GM23338 (cell line): Measurements from ENCODE around the gene PRTFDC1. TPM values are rescaled to one million over a fixed set of nuclear protein-coding genes. Genes with fewer than 3 reads are reported as not detected.

Experiments used
- ATAC-seq: fragments of 200-7000 bp; cut with Tn5 transposase; 3 replicates; pipeline ENCODE4 v1.9.1; 2020
- DNase-seq: peaks from one replicate; pipeline ENCODE4 v3.0.0-alpha.2; 2015; ENCODE audit warnings: low spot score
- H2AFZ ChIP-seq: fragments of 200-600 bp; sonication (generic); 2 replicates; pipeline ENCODE4 v1.8.0; 2016; ENCODE audit warnings: antibody characterized with exemption, mild to moderate bottlenecking, moderate library complexity
- H3F3A ChIP-seq: fragments of 200-600 bp; sonication (generic); replicated peaks from 2 replicates; pipeline ENCODE4 v1.8.0; 2017; ENCODE audit warnings: antibody characterized with exemption, mixed run types, low read depth
- H3K27ac ChIP-seq: fragments of 200-600 bp; sonication (generic); 2 replicates; pipeline ENCODE4 v1.6.1; 2016; ENCODE audit warnings: low read depth
- H3K27me3 ChIP-seq: fragments of 200-600 bp; sonication (generic); 2 replicates; pipeline ENCODE4 v1.8.0; 2016; ENCODE audit warnings: mild to moderate bottlenecking, mixed run types, moderate library complexity; ENCODE audit not compliant: insufficient read depth
- H3K36me3 ChIP-seq: fragments of 200-600 bp; sonication (generic); 2 replicates; pipeline ENCODE4 v1.8.0; 2016; ENCODE audit warnings: mild to moderate bottlenecking; ENCODE audit not compliant: insufficient read depth
- H3K4me1 ChIP-seq: fragments of 200-600 bp; sonication (generic); 2 replicates; pipeline ENCODE4 v1.8.0; 2016; ENCODE audit warnings: mild to moderate bottlenecking, moderate library complexity; ENCODE audit not compliant: insufficient read depth
- H3K4me2 ChIP-seq: fragments of 200-600 bp; sonication (generic); 2 replicates; pipeline ENCODE4 v1.7.1; 2017; ENCODE audit warnings: mixed run types
- H3K4me3 ChIP-seq: fragments of 200-600 bp; sonication (generic); 2 replicates; pipeline ENCODE4 v1.6.1; 2016; ENCODE audit warnings: mixed run types
- H3K79me2 ChIP-seq: fragments of 200-600 bp; sonication (generic); replicated peaks from 2 replicates; pipeline ENCODE4 v1.8.0; 2017; ENCODE audit warnings: mild to moderate bottlenecking; ENCODE audit not compliant: insufficient read depth
- H3K9me2 ChIP-seq: fragments of 200-600 bp; sonication (generic); 2 replicates; pipeline ENCODE4 v1.8.0; 2017; ENCODE audit not compliant: insufficient read depth
- H4K20me1 ChIP-seq: fragments of 200-600 bp; sonication (generic); replicated peaks from 2 replicates; pipeline ENCODE4 v1.8.0; 2017; ENCODE audit warnings: mild to moderate bottlenecking; ENCODE audit not compliant: insufficient read depth
- H3K27ac Mint-ChIP-seq: 2 replicates; pipeline ENCODE4 v1.8.0; 2020; ENCODE audit warnings: inconsistent platforms, mild to moderate bottlenecking, moderate library complexity, mixed read lengths
- H3K27me3 Mint-ChIP-seq: 3 replicates; pipeline ENCODE4 v1.8.0; 2022; ENCODE audit warnings: low read depth, mild to moderate bottlenecking, moderate library complexity, mixed read lengths, inconsistent platforms; ENCODE audit not compliant: insufficient read depth, poor library complexity
- H3K36me3 Mint-ChIP-seq: 3 replicates; pipeline ENCODE4 v1.8.0; 2021; ENCODE audit warnings: low read depth, mild to moderate bottlenecking, inconsistent platforms, moderate library complexity, mixed read lengths
- H3K4me1 Mint-ChIP-seq: 3 replicates; pipeline ENCODE4 v1.8.0; 2020; ENCODE audit warnings: mild to moderate bottlenecking, inconsistent platforms, mixed read lengths
- H3K4me3 Mint-ChIP-seq: 3 replicates; pipeline ENCODE4 v1.8.0; 2021; ENCODE audit warnings: moderate library complexity, mild to moderate bottlenecking, inconsistent platforms, mixed read lengths
- H3K9me3 Mint-ChIP-seq: 3 replicates; pipeline ENCODE4 v1.8.0; 2020; ENCODE audit warnings: moderate library complexity, mild to moderate bottlenecking, inconsistent platforms, mixed read lengths
- CREB1 ChIP-seq: fragments of 250-450 bp; sonication (Bioruptor Pico); IDR thresholded peaks from 2 replicates; pipeline ENCODE4 v1.5.0; 2020; ENCODE audit warnings: low read depth, mild to moderate bottlenecking, moderate library complexity
- EZH2 ChIP-seq: fragments of 200-600 bp; sonication (generic); IDR thresholded peaks from one replicate; pipeline ENCODE4 v1.8.0; 2017; ENCODE audit warnings: antibody characterized with exemption, mild to moderate bottlenecking, low read depth; ENCODE audit not compliant: unreplicated experiment
- EZH2phosphoT487 ChIP-seq: fragments of 200-600 bp; sonication (generic); IDR thresholded peaks from one replicate; pipeline ENCODE4 v1.8.1; 2018; ENCODE audit warnings: antibody characterized with exemption; ENCODE audit not compliant: unreplicated experiment
- JUNB ChIP-seq: IDR thresholded peaks from one replicate; pipeline ENCODE4 v1.6.1; 2016; ENCODE audit warnings: antibody characterized with exemption; ENCODE audit not compliant: unreplicated experiment
- NANOG ChIP-seq: IDR thresholded peaks from 2 replicates; pipeline ENCODE4 v1.6.1; 2016; ENCODE audit warnings: antibody characterized with exemption, borderline replicate concordance
- POLR2AphosphoS5 ChIP-seq: IDR thresholded peaks from 2 replicates; pipeline ENCODE4 v1.6.1; 2016; ENCODE audit warnings: antibody characterized with exemption, low read depth
- STAT1 ChIP-seq: IDR thresholded peaks from one replicate; pipeline ENCODE4 v1.6.1; 2016; ENCODE audit warnings: antibody characterized with exemption; ENCODE audit not compliant: unreplicated experiment
- ZNF114 ChIP-seq: fragments of 250-450 bp; sonication (Bioruptor Pico); IDR thresholded peaks from 2 replicates; pipeline ENCODE4 v1.5.0; 2020; ENCODE audit warnings: mild to moderate bottlenecking, moderate library complexity
- ZNF331 ChIP-seq: fragments of 250-450 bp; sonication (Bioruptor Pico); IDR thresholded peaks from 2 replicates; pipeline ENCODE4 v1.5.0; 2020; ENCODE audit warnings: low read depth, mild to moderate bottlenecking, moderate library complexity
- polyA plus RNA-seq: library from polyadenylated mRNA; unstranded; fragments of >200 nt; fragmentation: Nextera tagmentation; extraction: Ambion mirVana; gene quantifications from 2 replicates; pipeline ENCODE4 v1.2.1, GENCODE V29; 2016
- total RNA-seq: library from RNA; depleted of rRNA; stranded (reverse); fragments of >200 nt; shearing (Covaris generic); gene quantifications from 2 replicates; pipeline ENCODE4 v1.2.3, GENCODE V29; 2014
- TF ChIP-seq, protein P1 (sequence below), 2 experiments: fragments of 200-600 bp in 1 of 2; sonication (generic) in 1 of 2; conservative IDR thresholded peaks; 2 replicates each; pipeline versions ENCODE4 v1.5.1 to v1.6.1; 2016 to 2017; ENCODE audit warnings: antibody characterized with exemption in 2 of 2, low read depth in 2 of 2, mild to moderate bottlenecking in 2 of 2, moderate library complexity in 1 of 2
- TF ChIP-seq, protein P2 (sequence below): IDR thresholded peaks from one replicate; pipeline ENCODE4 v1.6.1; 2018; ENCODE audit warnings: antibody characterized with exemption; ENCODE audit not compliant: unreplicated experiment
- TF ChIP-seq, protein P3 (sequence below): fragments of 250-450 bp; sonication (Bioruptor Pico); IDR thresholded peaks from 2 replicates; pipeline ENCODE4 v1.5.0; 2020; ENCODE audit warnings: mild to moderate bottlenecking, moderate library complexity
- TF ChIP-seq, protein P4 (sequence below): IDR thresholded peaks from 2 replicates; pipeline ENCODE4 v1.6.1; 2016; ENCODE audit warnings: antibody characterized with exemption

The PRTFDC1 gene
- total and polyA plus RNA-seq, 2 experiments from 2014 or later, result 7.9 to 9.1 TPM

DNA sequence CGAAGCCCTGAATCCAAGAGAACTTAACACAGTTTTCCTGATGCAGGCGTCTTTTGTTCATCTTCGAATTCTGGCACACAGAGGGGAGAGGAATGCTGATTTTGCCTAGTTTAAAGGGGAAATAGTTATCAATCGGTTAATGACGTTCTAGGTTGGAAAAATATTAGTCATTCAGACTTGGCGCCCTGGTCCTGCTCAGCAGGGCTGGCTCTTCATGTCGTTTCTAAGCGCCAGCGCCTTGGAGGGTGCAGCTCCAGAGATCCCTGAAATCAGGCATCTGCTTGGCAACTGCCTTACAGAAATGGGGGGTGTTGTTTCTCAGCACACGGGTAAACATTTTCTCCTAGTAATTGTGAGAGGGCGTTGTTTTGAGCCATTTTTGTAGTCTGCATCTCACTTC lies 1.3 kb upstream of the PRTFDC1 start:
- DNase-seq (no peak), ATAC-seq (no peak)
- Histone ChIP-seq H3K27me3 (no peaks in the 10 kb centered on the region), H3K27ac (peak overlapping the region; percentile 96), H3F3A (peaks cover 19% of the 10 kb centered on the region; the same call in 1 of the 2 replicates), H3K4me1 (peaks cover 30% of the 10 kb centered on the region), H3K4me3 (peak overlapping the region; percentile 78), H2AFZ (peak overlapping the region; percentile 70; the same call in 1 of the 2 replicates), H3K79me2 (no peaks in the 10 kb centered on the region), H4K20me1 (no peaks in the 10 kb centered on the region), H3K4me2 (peak overlapping the region; percentile 93), H3K9me2 (no peaks in the 10 kb centered on the region), H3K36me3 (no peaks in the 10 kb centered on the region)
- Mint-ChIP-seq H3K4me3 (peak overlapping the region; percentile 84), H3K9me3 (no peaks in the 10 kb centered on the region; the same call in 1 of the 3 replicates), H3K27me3 (peaks cover 16% of the 10 kb centered on the region), H3K36me3 (no peaks in the 10 kb centered on the region), H3K27ac (peak overlapping the region; percentile 93), H3K4me1 (peaks cover 30% of the 10 kb centered on the region)
- no peak for TF ChIP-seq EZH2phosphoT487
- TF ChIP-seq EZH2, result no peak
- no peak for TF ChIP-seq NANOG
- TF ChIP-seq, protein P1, sequence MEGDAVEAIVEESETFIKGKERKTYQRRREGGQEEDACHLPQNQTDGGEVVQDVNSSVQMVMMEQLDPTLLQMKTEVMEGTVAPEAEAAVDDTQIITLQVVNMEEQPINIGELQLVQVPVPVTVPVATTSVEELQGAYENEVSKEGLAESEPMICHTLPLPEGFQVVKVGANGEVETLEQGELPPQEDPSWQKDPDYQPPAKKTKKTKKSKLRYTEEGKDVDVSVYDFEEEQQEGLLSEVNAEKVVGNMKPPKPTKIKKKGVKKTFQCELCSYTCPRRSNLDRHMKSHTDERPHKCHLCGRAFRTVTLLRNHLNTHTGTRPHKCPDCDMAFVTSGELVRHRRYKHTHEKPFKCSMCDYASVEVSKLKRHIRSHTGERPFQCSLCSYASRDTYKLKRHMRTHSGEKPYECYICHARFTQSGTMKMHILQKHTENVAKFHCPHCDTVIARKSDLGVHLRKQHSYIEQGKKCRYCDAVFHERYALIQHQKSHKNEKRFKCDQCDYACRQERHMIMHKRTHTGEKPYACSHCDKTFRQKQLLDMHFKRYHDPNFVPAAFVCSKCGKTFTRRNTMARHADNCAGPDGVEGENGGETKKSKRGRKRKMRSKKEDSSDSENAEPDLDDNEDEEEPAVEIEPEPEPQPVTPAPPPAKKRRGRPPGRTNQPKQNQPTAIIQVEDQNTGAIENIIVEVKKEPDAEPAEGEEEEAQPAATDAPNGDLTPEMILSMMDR (conservative IDR thresholded peaks at IDR 0.05; ENCODE audit: low read depth in 2 of 2), result no peak
- TF ChIP-seq, protein P2, sequence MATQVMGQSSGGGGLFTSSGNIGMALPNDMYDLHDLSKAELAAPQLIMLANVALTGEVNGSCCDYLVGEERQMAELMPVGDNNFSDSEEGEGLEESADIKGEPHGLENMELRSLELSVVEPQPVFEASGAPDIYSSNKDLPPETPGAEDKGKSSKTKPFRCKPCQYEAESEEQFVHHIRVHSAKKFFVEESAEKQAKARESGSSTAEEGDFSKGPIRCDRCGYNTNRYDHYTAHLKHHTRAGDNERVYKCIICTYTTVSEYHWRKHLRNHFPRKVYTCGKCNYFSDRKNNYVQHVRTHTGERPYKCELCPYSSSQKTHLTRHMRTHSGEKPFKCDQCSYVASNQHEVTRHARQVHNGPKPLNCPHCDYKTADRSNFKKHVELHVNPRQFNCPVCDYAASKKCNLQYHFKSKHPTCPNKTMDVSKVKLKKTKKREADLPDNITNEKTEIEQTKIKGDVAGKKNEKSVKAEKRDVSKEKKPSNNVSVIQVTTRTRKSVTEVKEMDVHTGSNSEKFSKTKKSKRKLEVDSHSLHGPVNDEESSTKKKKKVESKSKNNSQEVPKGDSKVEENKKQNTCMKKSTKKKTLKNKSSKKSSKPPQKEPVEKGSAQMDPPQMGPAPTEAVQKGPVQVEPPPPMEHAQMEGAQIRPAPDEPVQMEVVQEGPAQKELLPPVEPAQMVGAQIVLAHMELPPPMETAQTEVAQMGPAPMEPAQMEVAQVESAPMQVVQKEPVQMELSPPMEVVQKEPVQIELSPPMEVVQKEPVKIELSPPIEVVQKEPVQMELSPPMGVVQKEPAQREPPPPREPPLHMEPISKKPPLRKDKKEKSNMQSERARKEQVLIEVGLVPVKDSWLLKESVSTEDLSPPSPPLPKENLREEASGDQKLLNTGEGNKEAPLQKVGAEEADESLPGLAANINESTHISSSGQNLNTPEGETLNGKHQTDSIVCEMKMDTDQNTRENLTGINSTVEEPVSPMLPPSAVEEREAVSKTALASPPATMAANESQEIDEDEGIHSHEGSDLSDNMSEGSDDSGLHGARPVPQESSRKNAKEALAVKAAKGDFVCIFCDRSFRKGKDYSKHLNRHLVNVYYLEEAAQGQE, result no peak
- TF ChIP-seq ZNF114 (CRISPR knock-in tag), result no peak
- TF ChIP-seq, protein P3, sequence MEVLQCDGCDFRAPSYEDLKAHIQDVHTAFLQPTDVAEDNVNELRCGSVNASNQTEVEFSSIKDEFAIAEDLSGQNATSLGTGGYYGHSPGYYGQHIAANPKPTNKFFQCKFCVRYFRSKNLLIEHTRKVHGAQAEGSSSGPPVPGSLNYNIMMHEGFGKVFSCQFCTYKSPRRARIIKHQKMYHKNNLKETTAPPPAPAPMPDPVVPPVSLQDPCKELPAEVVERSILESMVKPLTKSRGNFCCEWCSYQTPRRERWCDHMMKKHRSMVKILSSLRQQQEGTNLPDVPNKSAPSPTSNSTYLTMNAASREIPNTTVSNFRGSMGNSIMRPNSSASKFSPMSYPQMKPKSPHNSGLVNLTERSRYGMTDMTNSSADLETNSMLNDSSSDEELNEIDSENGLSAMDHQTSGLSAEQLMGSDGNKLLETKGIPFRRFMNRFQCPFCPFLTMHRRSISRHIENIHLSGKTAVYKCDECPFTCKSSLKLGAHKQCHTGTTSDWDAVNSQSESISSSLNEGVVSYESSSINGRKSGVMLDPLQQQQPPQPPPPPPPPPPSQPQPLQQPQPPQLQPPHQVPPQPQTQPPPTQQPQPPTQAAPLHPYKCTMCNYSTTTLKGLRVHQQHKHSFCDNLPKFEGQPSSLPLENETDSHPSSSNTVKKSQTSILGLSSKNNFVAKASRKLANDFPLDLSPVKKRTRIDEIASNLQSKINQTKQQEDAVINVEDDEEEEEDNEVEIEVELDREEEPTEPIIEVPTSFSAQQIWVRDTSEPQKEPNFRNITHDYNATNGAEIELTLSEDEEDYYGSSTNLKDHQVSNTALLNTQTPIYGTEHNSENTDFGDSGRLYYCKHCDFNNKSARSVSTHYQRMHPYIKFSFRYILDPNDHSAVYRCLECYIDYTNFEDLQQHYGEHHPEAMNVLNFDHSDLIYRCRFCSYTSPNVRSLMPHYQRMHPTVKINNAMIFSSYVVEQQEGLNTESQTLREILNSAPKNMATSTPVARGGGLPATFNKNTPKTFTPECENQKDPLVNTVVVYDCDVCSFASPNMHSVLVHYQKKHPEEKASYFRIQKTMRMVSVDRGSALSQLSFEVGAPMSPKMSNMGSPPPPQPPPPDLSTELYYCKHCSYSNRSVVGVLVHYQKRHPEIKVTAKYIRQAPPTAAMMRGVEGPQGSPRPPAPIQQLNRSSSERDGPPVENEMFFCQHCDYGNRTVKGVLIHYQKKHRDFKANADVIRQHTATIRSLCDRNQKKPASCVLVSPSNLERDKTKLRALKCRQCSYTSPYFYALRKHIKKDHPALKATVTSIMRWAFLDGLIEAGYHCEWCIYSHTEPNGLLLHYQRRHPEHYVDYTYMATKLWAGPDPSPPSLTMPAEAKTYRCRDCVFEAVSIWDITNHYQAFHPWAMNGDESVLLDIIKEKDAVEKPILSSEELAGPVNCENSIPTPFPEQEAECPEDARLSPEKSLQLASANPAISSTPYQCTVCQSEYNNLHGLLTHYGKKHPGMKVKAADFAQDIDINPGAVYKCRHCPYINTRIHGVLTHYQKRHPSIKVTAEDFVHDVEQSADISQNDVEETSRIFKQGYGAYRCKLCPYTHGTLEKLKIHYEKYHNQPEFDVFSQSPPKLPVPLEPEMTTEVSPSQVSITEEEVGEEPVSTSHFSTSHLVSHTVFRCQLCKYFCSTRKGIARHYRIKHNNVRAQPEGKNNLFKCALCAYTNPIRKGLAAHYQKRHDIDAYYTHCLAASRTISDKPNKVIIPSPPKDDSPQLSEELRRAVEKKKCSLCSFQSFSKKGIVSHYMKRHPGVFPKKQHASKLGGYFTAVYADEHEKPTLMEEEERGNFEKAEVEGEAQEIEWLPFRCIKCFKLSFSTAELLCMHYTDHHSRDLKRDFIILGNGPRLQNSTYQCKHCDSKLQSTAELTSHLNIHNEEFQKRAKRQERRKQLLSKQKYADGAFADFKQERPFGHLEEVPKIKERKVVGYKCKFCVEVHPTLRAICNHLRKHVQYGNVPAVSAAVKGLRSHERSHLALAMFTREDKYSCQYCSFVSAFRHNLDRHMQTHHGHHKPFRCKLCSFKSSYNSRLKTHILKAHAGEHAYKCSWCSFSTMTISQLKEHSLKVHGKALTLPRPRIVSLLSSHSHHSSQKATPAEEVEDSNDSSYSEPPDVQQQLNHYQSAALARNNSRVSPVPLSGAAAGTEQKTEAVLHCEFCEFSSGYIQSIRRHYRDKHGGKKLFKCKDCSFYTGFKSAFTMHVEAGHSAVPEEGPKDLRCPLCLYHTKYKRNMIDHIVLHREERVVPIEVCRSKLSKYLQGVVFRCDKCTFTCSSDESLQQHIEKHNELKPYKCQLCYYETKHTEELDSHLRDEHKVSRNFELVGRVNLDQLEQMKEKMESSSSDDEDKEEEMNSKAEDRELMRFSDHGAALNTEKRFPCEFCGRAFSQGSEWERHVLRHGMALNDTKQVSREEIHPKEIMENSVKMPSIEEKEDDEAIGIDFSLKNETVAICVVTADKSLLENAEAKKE (CRISPR knock-in tag), result no peak
- no peak for TF ChIP-seq ZNF331
- no peak for TF ChIP-seq POLR2AphosphoS5
- no peak for TF ChIP-seq JUNB
- TF ChIP-seq STAT1, result no peak
- TF ChIP-seq, protein P4, sequence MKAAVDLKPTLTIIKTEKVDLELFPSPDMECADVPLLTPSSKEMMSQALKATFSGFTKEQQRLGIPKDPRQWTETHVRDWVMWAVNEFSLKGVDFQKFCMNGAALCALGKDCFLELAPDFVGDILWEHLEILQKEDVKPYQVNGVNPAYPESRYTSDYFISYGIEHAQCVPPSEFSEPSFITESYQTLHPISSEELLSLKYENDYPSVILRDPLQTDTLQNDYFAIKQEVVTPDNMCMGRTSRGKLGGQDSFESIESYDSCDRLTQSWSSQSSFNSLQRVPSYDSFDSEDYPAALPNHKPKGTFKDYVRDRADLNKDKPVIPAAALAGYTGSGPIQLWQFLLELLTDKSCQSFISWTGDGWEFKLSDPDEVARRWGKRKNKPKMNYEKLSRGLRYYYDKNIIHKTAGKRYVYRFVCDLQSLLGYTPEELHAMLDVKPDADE, result no peak
- TF ChIP-seq CREB1, result no peak
